GM18505 (cell line): Measurements from ENCODE around the gene RPUSD3.
"Not testable (repeated sequence)": the region's sequence is repeated elsewhere in the genome, so short reads cannot be mapped to it uniquely, and the experiment has no call there.

Source experiments
- ATAC-seq: cut with Tn5 transposase; IDR thresholded peaks from one replicate; pipeline ENCODE4 v1.9.1; 2021; ENCODE audit not compliant: unreplicated experiment
- POLR2A ChIP-seq: IDR thresholded peaks from 4 replicates; pipeline ENCODE4 v1.6.1; 2011; ENCODE audit warnings: borderline replicate concordance; ENCODE audit not compliant: insufficient read depth, insufficient read length; ENCODE audit errors: extremely low read depth

The RPUSD3 gene

GRCh38 chr3:9861201-9861600 lies 17.4 kb upstream of the RPUSD3 start:
- ATAC-seq = no peak
- no peak for TF ChIP-seq POLR2A

DNA sequence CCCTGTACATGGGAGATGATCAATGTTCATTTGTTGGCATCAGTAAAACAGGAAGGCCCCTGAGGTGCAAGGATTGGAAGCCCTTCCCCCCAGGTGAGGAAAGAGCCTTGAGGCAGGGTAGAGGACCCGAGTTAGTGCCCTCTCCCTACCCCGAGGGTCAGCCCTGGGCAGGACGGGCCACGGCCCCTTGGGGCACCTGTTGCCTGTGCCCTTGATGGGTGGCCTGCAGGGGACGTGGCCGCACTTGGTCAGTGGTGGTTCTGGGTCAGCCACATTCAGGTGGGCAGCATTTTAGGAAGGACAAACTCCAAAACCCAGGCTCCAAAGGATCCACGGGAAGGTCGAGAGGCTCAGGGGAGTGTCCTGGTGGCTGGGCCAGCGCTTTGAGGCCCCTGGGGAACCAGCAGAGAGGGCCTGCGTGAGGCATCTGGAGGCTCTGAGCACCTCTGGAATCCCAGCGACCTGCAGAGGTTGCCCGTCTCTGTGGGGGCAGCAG lies 15.8 kb upstream of the RPUSD3 start:
- TF ChIP-seq POLR2A = no peak
- no peak for ATAC-seq

- ATAC-seq = no peak
- TF ChIP-seq POLR2A = no peak
Observed at GRCh38 chr3:9855594-9855993, 11.8 kb upstream of the RPUSD3 start.

DNA sequence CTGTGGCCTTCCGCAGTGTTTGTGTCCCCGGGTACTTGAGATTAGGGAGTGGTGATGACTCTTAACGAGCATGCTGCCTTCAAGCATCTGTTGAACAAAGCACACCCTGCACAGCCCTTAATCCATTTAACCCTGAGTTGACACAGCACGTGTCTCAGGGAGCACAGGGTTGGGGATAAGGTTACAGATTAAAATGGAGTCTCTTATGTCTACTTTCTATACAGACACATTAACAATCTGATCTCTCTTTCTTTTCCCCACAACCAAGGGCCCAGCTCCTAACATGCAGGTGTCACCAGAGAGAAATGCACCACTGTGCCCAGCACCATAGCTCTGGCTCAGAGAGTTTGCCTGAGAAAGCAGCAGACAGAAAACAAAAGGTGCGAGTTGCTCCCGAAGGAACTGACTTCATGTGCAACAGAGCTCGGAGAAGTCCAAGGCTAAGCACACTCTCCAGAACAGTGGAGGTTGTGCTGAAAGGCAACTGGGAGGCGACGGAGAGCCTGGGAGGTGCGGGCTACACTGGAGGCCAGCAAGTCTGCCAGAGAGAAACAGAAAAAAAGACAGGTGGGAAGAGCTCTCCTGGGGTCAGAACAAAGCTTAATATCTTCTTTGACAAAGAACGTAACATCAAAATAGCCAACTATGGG lies 10.6 kb upstream of the RPUSD3 start:
- not testable (repeated sequence) for ATAC-seq

DNA sequence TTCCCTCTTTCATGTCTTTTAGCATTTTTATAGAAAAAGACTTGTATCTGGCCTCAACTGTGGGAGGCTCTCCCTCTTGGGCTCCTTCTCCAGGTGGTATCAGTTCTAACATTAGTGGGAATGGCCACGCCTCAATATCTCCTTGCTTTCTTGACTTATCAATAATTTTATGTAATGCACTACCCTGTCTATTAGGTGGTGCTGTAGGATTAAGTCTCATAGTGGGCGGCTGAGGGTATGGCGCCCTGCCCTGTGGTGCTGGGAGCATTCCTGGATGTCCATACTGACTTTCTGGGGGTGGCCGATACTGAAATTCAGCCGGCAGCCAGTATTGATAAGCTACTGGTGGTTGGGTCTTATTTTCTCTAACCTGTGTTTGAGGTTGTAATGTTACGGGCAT lies 8.7 kb upstream of the RPUSD3 start:
- no peak for TF ChIP-seq POLR2A
- no peak for ATAC-seq

GRCh38 chr3:9851926-9852325 lies 8.1 kb upstream of the RPUSD3 start:
- not testable (repeated sequence) for ATAC-seq

DNA sequence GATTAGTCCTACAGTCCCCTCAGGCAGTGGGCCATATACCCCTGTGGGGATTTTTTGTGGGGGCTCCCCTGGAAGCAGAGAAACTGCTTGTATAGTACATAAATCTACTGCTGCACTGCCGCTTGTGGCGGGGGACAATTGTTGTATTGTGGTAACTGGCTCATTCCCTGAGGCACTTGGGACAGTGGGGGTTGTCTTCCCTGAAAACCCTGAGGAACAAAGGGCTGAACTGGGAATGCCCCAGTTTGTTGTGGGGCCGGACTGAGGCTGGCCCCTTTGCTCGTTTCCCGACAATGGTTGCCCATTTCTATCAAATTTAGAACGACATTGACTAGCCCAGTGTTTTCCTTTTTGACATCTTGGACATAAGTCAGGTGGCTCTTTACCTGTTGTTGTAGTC lies 7.6 kb upstream of the RPUSD3 start:
- ATAC-seq = not testable (repeated sequence)

- ATAC-seq = not testable (repeated sequence)
Observed at GRCh38 chr3:9848860-9849259, 5.1 kb upstream of the RPUSD3 start.

DNA sequence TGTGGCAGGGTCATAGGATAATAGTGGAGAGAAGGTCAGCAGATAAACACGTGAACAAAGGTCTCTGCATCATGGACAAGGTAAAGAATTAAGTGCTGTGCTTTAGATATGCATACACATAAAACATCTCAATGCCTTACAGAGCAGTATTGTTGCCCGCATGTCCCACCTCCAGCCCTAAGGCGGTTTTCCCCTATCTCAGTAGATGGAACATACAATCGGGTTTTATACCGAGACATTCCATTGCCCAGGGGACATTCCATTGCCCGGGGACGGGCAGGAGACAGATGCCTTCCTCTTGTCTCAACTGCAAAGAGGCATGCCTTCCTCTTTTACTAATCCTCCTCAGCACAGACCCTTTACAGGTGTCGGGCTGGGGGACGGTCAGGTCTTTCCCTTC lies 4.1 kb upstream of the RPUSD3 start:
- ATAC-seq = not testable (repeated sequence)

DNA sequence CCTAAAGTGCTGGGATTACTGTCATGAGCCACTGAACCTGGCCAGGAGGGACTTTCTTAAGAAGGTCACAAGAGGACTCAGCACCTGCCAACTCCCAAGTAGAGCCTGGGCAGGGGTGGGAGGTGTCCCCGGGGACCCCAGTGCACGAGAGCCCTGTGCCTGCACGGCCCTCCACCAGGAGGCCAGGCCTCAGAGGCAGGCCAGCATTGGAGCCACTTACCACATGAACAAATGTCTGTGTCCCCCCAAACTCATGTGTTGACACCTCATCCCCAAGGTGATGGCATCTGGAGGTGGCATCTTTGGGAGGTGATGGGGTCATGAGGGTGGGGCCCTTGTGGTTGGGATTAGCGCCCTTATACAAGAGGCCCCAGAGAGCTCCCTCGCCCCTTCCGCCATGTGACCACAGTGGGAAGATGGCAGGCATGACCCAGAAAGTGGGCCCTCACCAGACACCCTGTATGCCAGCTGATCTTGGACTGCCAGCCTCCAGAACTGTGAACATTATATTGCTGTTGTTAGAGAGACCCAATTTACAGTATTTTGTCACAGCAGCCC lies 3.2 kb upstream of the RPUSD3 start:
- ATAC-seq = no peak
- TF ChIP-seq POLR2A = no peak

- no peak for ATAC-seq
- no peak for TF ChIP-seq POLR2A
Observed at GRCh38 chr3:9846231-9846630, 2.4 kb upstream of the RPUSD3 start.

GRCh38 chr3:9841015-9841414 lies 2.8 kb downstream of the RPUSD3 start:
- ATAC-seq = no peak
- no peak for TF ChIP-seq POLR2A

DNA sequence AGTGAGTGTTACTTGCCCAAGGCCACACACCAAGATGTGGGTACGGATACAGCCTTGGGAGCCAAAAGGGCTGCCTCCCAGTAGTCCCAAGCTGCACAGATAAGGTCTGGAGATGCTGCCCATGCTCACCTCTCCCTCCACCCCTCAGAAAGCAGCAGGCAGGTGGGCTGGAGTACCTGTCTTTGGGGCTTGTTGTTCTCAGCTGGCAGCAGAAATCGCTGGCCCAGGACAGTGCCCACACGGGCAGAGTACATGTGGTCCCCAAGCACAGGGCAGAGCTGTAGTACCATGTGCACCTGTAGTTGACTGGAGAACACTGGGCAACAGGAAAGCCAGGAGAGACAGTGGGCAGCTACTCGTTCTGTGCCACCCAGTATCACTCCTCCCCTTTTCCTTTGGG lies 5.0 kb downstream of the RPUSD3 start:
- ATAC-seq = no peak
- TF ChIP-seq POLR2A = no peak

- no peak for ATAC-seq
- TF ChIP-seq POLR2A = no peak
Observed at GRCh38 chr3:9837701-9838582, 5.9 kb downstream of the RPUSD3 start.
